Subcutaneous adipose tissue (tissue), 4 donors: ENCODE measurements around the gene PROM2. TPM values are rescaled to one million over a fixed set of nuclear protein-coding genes. Genes with fewer than 3 reads are reported as not detected.

Experiments used
- total RNA-seq, 4 donors: library from RNA; depleted of rRNA; stranded (reverse); fragments of >200 nt; gene quantifications; one replicate each; pipeline ENCODE4 v1.1.0, GENCODE V29; 2016
- TF ChIP-seq, protein P1 (sequence below): fragments of 450-650 bp; IDR thresholded peaks from one replicate; pipeline ENCODE4 v1.5.1; 2016; ENCODE audit warnings: low read depth, mild to moderate bottlenecking, control low read depth, antibody characterized with exemption, moderate library complexity

Gene PROM2
- total RNA-seq, 4 donors from 2014 or later, result 0.44 to 1.3 (median 0.84) TPM

DNA sequence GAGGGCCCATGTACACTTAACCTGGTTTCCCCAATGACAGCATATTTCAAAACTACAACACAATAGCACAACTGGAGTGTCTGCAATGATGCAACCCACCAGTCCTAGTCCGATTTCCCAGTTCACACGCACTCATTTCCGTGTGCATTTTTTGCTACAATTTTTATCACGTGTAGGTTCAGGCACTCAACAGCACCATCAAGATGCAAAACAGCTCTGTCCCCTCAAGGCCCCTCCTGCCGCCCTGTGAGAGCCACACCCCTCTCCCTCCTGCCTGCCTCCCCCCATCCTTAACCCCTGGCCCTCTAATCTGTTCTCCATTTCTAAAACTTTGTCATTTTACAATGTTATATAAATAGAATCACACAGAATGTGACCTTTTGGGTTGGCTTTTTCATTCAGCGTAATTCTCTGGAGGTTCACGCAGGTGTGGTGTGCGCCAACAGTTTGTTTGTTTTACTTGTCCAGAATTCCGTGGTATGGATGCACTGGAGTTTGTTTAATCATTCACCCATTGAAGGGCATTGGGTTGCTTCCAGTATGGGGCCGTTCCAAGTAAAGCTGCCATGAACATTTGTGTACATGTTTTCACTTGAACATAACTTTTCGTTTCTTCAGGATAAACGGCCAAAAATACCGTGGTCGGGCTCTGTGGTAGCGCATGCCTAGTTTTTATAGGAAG is 31.3 kb downstream of the PROM2 start:
- TF ChIP-seq, protein P1, sequence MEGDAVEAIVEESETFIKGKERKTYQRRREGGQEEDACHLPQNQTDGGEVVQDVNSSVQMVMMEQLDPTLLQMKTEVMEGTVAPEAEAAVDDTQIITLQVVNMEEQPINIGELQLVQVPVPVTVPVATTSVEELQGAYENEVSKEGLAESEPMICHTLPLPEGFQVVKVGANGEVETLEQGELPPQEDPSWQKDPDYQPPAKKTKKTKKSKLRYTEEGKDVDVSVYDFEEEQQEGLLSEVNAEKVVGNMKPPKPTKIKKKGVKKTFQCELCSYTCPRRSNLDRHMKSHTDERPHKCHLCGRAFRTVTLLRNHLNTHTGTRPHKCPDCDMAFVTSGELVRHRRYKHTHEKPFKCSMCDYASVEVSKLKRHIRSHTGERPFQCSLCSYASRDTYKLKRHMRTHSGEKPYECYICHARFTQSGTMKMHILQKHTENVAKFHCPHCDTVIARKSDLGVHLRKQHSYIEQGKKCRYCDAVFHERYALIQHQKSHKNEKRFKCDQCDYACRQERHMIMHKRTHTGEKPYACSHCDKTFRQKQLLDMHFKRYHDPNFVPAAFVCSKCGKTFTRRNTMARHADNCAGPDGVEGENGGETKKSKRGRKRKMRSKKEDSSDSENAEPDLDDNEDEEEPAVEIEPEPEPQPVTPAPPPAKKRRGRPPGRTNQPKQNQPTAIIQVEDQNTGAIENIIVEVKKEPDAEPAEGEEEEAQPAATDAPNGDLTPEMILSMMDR, result no peak

DNA sequence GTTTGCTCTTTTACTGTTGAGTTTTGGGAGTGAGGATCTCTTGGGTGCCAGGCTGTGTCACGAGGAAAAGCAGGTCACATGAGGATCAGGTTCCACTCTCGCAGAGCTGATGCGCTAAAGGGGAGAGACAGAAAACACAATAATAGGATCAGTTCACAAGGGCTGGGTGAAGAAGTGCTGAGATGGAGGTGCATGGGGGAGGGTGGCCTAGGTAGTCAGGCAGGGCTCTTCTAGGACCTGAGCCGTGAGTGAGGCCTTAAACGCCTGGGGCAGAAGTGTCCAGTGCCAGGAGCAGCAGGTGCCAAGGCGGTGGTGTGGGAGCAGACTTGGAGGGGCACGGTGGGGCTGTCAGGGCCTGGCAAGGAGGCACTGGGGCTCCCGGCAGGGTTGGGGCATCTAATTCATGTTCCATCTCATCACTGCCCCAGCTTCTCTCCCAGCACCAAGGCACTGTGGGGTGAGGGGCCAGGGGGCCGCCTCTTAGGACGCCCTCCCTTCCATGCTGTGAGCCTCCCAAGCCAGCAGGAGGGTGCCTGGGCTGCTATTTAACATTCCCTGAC is 32.2 kb downstream of the PROM2 start:
- TF ChIP-seq, protein P1, result no peak

DNA sequence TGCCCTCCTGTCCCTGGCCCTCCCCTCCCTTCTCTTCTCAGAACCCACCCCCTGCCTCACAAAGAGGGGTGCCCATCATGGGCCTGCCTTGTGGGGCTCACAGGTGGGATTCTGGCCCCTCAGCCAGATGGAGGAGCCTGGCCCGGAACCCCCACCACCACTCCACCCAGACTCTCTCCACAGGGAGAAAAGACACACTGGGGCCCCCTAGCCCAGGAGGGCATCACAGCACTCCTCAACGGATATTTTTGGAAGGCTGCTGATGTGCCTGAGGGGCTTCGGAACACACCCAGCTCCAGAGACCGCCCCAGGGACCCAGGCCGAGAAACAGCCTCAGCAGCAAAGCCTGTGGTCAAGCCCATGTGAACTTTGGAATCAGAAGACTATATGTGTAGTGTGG is 32.8 kb downstream of the PROM2 start:
- TF ChIP-seq, protein P1, result no peak

DNA sequence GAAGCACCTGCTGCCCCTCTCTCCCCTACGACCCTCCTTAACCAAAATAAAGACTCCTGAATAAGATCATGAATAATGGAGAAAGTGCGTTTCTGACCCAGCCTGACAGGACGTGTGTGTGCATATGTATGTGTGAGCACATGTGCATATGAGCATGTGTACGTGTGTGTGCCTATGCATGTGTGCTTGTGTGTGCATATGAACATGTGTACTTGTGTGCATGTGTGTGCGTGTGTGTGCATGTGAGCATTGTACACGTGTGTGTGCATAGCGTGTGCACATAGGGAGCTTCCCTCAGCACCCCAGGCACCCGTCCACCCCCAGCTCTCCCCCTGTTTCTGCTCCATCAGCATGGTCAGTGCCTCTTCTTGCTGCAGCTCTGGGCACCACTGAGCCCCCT is 33.6 kb downstream of the PROM2 start:
- TF ChIP-seq, protein P1, result no peak

DNA sequence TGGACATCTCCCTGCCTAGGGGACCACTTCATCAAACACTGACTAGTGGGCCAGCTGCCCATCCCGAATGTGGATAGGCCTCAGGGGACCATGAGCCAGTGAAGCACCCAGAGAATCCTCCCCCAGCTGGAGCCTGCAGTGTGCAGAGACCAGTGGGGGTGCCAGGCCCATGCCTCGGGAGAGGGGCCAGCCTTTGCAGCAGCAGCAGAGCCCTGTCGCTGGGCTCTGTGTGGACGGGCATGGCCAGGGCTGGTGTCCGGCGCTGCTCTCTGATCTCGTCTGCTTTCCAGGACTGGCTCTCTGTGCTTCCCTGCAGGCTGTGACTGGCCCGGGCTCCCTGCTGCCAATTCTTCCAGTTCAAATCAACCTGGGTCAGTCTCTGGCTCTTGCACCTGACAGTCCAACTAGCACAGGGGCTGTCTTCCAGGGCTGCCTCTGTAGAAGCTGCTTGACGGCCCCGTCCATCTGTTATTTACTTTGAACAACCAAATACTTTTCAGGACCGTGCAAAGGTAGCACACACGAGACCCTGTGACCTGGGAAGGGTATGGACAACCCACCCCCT is 34.3 kb downstream of the PROM2 start:
- TF ChIP-seq, protein P1, result no peak

DNA sequence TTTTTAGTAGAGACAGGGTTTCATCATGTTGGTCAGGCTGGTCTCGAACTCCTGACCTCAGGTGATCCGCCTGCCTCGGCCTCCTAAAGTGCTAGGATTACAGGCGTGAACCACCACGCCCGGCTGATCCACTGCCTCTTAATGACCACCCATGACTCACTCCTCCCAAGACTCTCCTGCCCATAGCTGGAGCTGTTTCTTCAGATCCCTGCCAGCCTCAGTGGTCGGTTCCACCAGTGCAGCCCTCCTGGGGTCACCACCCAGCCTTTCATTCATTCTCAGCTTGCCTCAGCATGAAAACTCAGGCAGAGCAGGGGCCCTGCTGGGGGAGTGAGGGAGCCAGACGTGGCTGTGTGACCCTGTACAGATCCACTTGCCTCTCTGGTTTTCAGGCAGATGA is 35.4 kb downstream of the PROM2 start:
- TF ChIP-seq, protein P1, result no peak

DNA sequence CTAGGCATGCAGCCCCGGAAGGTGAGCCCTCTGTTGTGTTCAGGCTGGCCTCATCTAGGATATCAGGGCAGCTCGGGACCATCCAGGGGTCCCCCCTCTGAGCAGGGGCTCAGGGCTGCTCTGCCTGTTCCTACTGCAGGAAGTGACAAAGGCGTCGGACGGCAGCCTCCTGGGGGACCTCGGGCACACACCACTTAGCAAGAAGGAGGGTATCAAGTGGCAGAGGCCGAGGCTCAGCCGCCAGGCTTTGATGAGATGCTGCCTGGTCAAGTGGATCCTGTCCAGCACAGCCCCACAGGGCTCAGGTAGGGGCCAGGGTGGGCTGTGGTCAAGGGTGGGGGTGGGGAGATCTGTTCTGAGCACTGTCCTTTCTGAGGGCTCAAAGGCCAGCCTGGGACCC is 36.0 kb downstream of the PROM2 start:
- TF ChIP-seq, protein P1, result no peak
